Measurements from ENCODE around the gene TFIP11. TPM values are rescaled to one million over a fixed set of nuclear protein-coding genes. Genes with fewer than 3 reads are reported as not detected.
A peak's percentile ranks its signal among the peaks of the same experiment; 100 is the strongest.

TFIP11 gene
- total and polyA plus RNA-seq, 2 of the 13 experiments (the other 11 are each of a cell fraction or from before 2014, with no cell fraction given): 15.4 to 22.8 TPM

DNA sequence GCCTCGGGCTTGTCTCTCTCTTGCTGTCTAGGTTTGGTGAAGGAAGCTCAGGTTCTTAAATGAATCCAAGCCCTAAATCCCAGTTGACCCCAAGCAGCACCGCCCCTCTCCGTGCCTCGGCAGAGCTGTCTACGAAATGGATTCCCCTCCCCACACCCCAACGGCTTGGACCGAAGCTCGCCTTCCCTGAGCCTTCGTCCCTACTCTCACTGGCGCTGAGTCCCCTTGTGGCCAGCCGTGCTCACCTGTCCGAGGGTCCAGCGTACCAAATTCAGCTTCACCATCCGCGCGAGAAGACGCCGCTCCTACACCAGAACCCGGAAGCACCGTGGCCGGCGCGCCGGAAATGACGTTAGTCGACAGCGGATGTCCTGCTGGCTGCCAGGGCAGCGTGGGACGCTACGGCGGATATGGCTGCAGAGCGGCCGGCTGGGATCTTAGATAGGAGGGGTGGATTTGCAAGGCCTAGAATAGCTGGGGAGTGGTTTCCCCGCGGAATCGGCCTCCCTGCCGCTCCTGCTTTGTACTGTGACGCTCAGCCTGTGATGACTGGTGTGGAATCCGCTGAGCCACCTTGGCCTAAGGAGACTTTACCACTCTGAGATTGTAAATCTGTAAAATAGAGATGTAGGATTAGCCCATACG is at the start of gene TFIP11 (continued):
- TF ChIP-seq USF2 (IDR thresholded peaks at IDR 0.05; ENCODE audit: low read depth, low read length) (no peak), USF2 (CRISPR knock-in tag; IDR thresholded peaks at IDR 0.05; ENCODE audit: borderline replicate concordance) (peak; percentile 20; the same call in 1 of the 2 replicates), HDAC2 (CRISPR knock-in tag; IDR thresholded peaks at IDR 0.05) (peak; percentile 93), RBAK (CRISPR knock-in tag; IDR thresholded peaks at IDR 0.05) (no peak; the same call in 1 of the 2 replicates), POLR2A (IDR thresholded peaks at IDR 0.05; ENCODE audit: insufficient read depth in 1 of 2, low read depth in 2 of 2, low read length in 2 of 2) (peak; percentile 75 to 84), ZMAT3 (CRISPR knock-in tag; conservative IDR thresholded peaks at IDR 0.05) (0 out of 2 replicates have a peak, but pooled peaks have one; percentile 61), RFX3 (CRISPR knock-in tag; IDR thresholded peaks at IDR 0.05) (peak; percentile 90), HOXA3 (CRISPR knock-in tag; IDR thresholded peaks at IDR 0.05) (peak; percentile 97), ZNF317 (CRISPR knock-in tag; IDR thresholded peaks at IDR 0.05) (peak; percentile 85), ATF2 (CRISPR knock-in tag; IDR thresholded peaks at IDR 0.05) (peak; percentile 62; the same call in 1 of the 2 replicates), GTF3A (CRISPR knock-in tag; conservative IDR thresholded peaks at IDR 0.05) (0 out of 2 replicates have a peak, but pooled peaks have one; percentile 38), ZNF772 (CRISPR knock-in tag; IDR thresholded peaks at IDR 0.05) (peak; percentile 66; the same call in 1 of the 2 replicates), HBP1 (CRISPR knock-in tag; IDR thresholded peaks at IDR 0.05; ENCODE audit: low read depth) (peak; percentile 86), FLYWCH1 (CRISPR knock-in tag; IDR thresholded peaks at IDR 0.05) (no peak), ZNF576 (CRISPR knock-in tag; IDR thresholded peaks at IDR 0.05) (no peak), ZNF33B (CRISPR knock-in tag; IDR thresholded peaks at IDR 0.05) (0 out of 2 replicates have a peak, but pooled peaks have one; percentile 60), ELF4 (CRISPR knock-in tag; IDR thresholded peaks at IDR 0.05; ENCODE audit: borderline replicate concordance) (peak; percentile 94; the same call in 1 of the 2 replicates), GATAD1 (CRISPR knock-in tag; IDR thresholded peaks at IDR 0.05) (peak; percentile 100)
- TF ChIP-seq, protein P1, sequence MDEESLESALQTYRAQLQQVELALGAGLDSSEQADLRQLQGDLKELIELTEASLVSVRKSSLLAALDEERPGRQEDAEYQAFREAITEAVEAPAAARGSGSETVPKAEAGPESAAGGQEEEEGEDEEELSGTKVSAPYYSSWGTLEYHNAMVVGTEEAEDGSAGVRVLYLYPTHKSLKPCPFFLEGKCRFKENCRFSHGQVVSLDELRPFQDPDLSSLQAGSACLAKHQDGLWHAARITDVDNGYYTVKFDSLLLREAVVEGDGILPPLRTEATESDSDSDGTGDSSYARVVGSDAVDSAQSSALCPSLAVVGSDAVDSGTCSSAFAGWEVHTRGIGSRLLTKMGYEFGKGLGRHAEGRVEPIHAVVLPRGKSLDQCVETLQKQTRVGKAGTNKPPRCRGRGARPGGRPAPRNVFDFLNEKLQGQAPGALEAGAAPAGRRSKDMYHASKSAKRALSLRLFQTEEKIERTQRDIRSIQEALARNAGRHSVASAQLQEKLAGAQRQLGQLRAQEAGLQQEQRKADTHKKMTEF (CRISPR knock-in tag; IDR thresholded peaks at IDR 0.05): peak; percentile 77
- TF ChIP-seq, protein P2, sequence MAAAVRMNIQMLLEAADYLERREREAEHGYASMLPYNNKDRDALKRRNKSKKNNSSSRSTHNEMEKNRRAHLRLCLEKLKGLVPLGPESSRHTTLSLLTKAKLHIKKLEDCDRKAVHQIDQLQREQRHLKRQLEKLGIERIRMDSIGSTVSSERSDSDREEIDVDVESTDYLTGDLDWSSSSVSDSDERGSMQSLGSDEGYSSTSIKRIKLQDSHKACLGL (CRISPR knock-in tag; IDR thresholded peaks at IDR 0.05): peak; percentile 73; the same call in 1 of the 2 replicates
- TF ChIP-seq, protein P3, sequence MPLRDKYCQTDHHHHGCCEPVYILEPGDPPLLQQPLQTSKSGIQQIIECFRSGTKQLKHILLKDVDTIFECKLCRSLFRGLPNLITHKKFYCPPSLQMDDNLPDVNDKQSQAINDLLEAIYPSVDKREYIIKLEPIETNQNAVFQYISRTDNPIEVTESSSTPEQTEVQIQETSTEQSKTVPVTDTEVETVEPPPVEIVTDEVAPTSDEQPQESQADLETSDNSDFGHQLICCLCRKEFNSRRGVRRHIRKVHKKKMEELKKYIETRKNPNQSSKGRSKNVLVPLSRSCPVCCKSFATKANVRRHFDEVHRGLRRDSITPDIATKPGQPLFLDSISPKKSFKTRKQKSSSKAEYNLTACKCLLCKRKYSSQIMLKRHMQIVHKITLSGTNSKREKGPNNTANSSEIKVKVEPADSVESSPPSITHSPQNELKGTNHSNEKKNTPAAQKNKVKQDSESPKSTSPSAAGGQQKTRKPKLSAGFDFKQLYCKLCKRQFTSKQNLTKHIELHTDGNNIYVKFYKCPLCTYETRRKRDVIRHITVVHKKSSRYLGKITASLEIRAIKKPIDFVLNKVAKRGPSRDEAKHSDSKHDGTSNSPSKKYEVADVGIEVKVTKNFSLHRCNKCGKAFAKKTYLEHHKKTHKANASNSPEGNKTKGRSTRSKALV (CRISPR knock-in tag; IDR thresholded peaks at IDR 0.05): no peak

Data from HepG2 (cell line).